Heart left ventricle (tissue), 16 donors: ENCODE measurements around the gene ERH. TPM values are rescaled to one million over a fixed set of nuclear protein-coding genes. Genes with fewer than 3 reads are reported as not detected.
A peak's percentile ranks its signal among the peaks of the same experiment; 100 is the strongest.

Experiments used
- ATAC-seq, 4 donors: fragments of 200-7000 bp; cut with Tn5 transposase; one replicate each; pipeline ENCODE4 v1.9.1; 2020 to 2022; ENCODE audit warnings: moderate library complexity in 4 of 4, mild to moderate bottlenecking in 3 of 4, moderate number of reproducible peaks in 1 of 4
- DNase-seq, 5 donors: peaks; one replicate each; pipeline ENCODE4 v3.0.0-alpha.2; 2020
- H3K27ac ChIP-seq, 12 donors: fragments of 200-600 bp; sonication (generic) in 4 of 12; one replicate each; pipeline versions ENCODE4 v1.5.0 to v1.8.0; 2016 to 2022; ENCODE audit warnings: mild to moderate bottlenecking in 2 of 12
- H3K27me3 ChIP-seq, 9 donors: fragments of 200-600 bp; sonication (generic) in 2 of 9; one replicate each; pipeline versions ENCODE4 v1.5.1 to v1.8.0; 2016 to 2022; ENCODE audit warnings: mild to moderate bottlenecking in 3 of 9
- H3K36me3 ChIP-seq, 9 donors: fragments of 200-600 bp; sonication (generic) in 2 of 9; one replicate each; pipeline versions ENCODE4 v1.5.0 to v1.8.0; 2018 to 2022; ENCODE audit warnings: mild to moderate bottlenecking in 2 of 9
- H3K4me1 ChIP-seq, 12 donors: fragments of 200-600 bp; sonication (generic) in 4 of 12; one replicate each; pipeline versions ENCODE4 v1.5.0 to v1.8.0; 2016 to 2022; ENCODE audit warnings: mild to moderate bottlenecking in 3 of 12
- H3K4me3 ChIP-seq, 12 donors: fragments of 200-600 bp; sonication (generic) in 4 of 12; one replicate each; pipeline versions ENCODE4 v1.5.0 to v1.8.0; 2017 to 2022; ENCODE audit warnings: mild to moderate bottlenecking in 9 of 12, moderate library complexity in 4 of 12
- H3K9me3 ChIP-seq, 12 donors: fragments of 200-600 bp; sonication (generic) in 4 of 12; one replicate each; pipeline versions ENCODE4 v1.5.0 to v1.8.0; 2016 to 2022; ENCODE audit warnings: mild to moderate bottlenecking in 1 of 12
- CTCF ChIP-seq, 12 donors: fragments of 200-600 bp; sonication (generic) in 4 of 12; IDR thresholded peaks; one replicate each; pipeline versions ENCODE4 v1.5.0 to v1.8.0; 2018 to 2022; ENCODE audit warnings: antibody characterized with exemption in 12 of 12, mild to moderate bottlenecking in 5 of 12
- POLR2A ChIP-seq, 2 donors: fragments of 450-650 bp; IDR thresholded peaks; one replicate each; pipeline ENCODE4 v1.6.1; 2017; ENCODE audit warnings: antibody characterized with exemption in 2 of 2, mild to moderate bottlenecking in 2 of 2, moderate library complexity in 2 of 2
- WGBS, 4 donors: extraction: QIAGEN DNeasy Blood & Tissue Kit in 2 of 4; methylation state at CpG; one replicate each; pipeline versions ENCODE4 v1.1.5 to v1.1.7; 2013 to 2018; 5-methylcytosine and 5-hydroxymethylcytosine counted together
- intact Hi-C, 10 donors: fragments of 100-400 bp; cut with DNase I; formaldehyde crosslinking; loops; one replicate each; pipeline versions ENCODE4 v1.11.1 to v1.14.2; 2022
- polyA plus RNA-seq, 2 donors: library from polyadenylated mRNA; stranded (reverse); fragments of 200-250 nt; gene quantifications; one replicate each; pipeline ENCODE4 v1.2.3, GENCODE V29; 2013
- total RNA-seq, 9 donors: library from RNA; depleted of rRNA in 2 of 9; stranded (reverse); fragments of >200 nt in 2 of 9; fragmentation: NEBNext Ultra II Directional in 3 of 9; extraction: Animal tissue kit (Norgen Biotek cat#: 25700) in 3 of 9; gene quantifications; one replicate each; pipeline versions ENCODE4 v1.1.0 to v1.2.4, GENCODE V29; 2016 to 2023
- donor health status: ischemic (EF 13 %, LVEDD 7.1; RV severe dilation, severe dysfunction).
- donor health status: healthy with polysubstance abuse.
- donor health status: DM: no; HTN: yes; CAD: no.
- donor health status: DM: no; HTN: no; CAD: no.
- donor health status: ischemic (EF 25% LVEDD 6.9; RV normal size, moderate dysfunction).
- donor health status: ischemic (EF 25% LVEDD 5.7; RV mildly dilated, moderate dysfunction).
- donor health status: healthy.
- donor health status: DM: yes; HTN: yes; CAD: no.
- donor health status: ischemic (EF 35%, LVEDD 5.7; RV mildly dilated, moderate dysfunction).
- donor health status: nonischemic (EF 11% LVEDD 7.7; RV severe dilation, severe dysfunction).
- donor health status: DM: yes; HTN: yes; CAD: no.
- donor health status: PGD.
- donor health status: ischemic (EF 29% LVEDD 5.4; RV normal size, mild dysfunction).
- donor health status: nonischemic (EF 23%, LVEDD 6.1; RV moderate dilation, normal function).

The ERH gene
- total and polyA plus RNA-seq, 11 donors, result 44.3 to 147 (median 128) TPM

GRCh38 chr14:69346710-69347109 lies 51.4 kb downstream of the ERH start:
- no peaks in the 10 kb centered on the region for H3K9me3 ChIP-seq
- peaks cover 0 to 9% (median 5%) of the 10 kb centered on the region in 12 donors for H3K4me1 ChIP-seq
- H3K36me3 ChIP-seq, result peaks cover 0 to 38% (median 21%) of the 10 kb centered on the region in 9 donors
- no peak overlapping the region for H3K27ac ChIP-seq
- H3K27me3 ChIP-seq, result no peaks in the 10 kb centered on the region
- TF ChIP-seq CTCF (IDR thresholded peaks at IDR 0.05) (peak; percentile 27 to 61 (median 50)), POLR2A (IDR thresholded peaks at IDR 0.05) (no peak)
- DNase-seq, result peak in 2 of 5 donors; percentile 52 to 71
- 25 to 35% (median 30%) methylated on average over 8 to 9 of the region's 9 CpGs for WGBS, 4 donors
- intact Hi-C loops, result loop anchor here in 5 of 10 donors (5.0 to 10.0 kb wide), 4 partner anchors 82 to 104 kb away; partner anchors contain the start of gene GALNT16 (in 3 of the 5)
- H3K4me3 ChIP-seq, result no peak overlapping the region
- peak in 2 of 4 donors; percentile 14 to 32 for ATAC-seq

DNA sequence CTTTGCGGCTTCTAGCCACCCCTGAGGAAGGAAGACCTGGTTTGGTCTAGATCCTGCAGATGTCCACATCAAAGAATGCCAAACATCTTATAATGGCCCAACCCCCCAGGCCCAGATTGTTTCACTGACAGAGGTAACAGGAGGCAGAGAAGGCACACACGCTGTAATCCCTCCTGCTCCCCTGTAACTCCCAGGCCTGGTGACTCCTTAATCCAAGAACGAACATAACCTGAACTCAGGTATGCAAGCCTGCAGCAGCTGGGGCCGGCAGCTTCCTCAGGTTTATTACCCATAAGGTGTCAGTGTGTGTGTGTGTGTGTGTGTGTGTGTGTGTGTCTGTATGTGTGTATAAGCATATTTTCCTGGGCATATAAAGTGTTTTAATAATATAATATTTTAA lies 52.7 kb downstream of the ERH start:
- peak in 1 of 5 donors; percentile 0 for DNase-seq
- Histone ChIP-seq H3K4me3 (no peak overlapping the region), H3K9me3 (no peaks in the 10 kb centered on the region), H3K27me3 (no peaks in the 10 kb centered on the region), H3K4me1 (peaks cover 0 to 9% (median 5%) of the 10 kb centered on the region in 12 donors), H3K36me3 (peaks cover 0 to 38% (median 20%) of the 10 kb centered on the region in 9 donors), H3K27ac (no peak overlapping the region)
- 64 to 79% (median 73%) methylated on average over 4 of the region's 4 CpGs for WGBS, 4 donors
- TF ChIP-seq CTCF (IDR thresholded peaks at IDR 0.05), result no peak
- TF ChIP-seq POLR2A (IDR thresholded peaks at IDR 0.05), result no peak
- no peak for ATAC-seq
- intact Hi-C loops, result loop anchor here in 5 of 10 donors (5.0 to 10.0 kb wide), 4 partner anchors 81 to 103 kb away; partner anchors contain the start of gene GALNT16 (in 3 of the 5)

DNA sequence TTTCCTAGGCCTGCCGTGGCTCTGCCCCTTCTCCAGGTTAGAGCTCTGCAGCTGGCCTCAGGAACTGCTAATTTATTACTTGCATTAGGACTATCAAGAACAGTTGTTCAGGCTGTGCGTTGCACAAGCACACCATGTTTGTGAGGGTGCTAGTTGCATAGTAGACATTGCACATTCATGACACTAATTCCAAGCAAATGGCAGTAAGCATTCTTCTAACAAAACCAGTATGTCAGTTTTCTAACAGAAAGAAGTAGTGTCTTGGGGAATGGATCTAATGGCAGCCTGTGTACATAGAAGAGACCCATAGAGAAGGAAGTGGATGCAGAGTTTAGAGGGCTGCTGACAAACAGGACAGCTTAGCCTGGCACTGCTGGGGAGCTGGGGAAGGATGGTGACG lies 53.9 kb downstream of the ERH start:
- intact Hi-C loops, result loop anchor here in 1 of 10 donors (10.0 kb wide), 1 partner anchor 79 kb away; the partner anchor contains the start of gene GALNT16
- 89 to 98% (median 94%) methylated on average over 3 of the region's 3 CpGs for WGBS, 4 donors
- no peaks in the 10 kb centered on the region for H3K27me3 ChIP-seq
- no peak overlapping the region for H3K4me3 ChIP-seq
- peaks cover 0 to 9% (median 5%) of the 10 kb centered on the region in 12 donors for H3K4me1 ChIP-seq
- no peaks in the 10 kb centered on the region for H3K9me3 ChIP-seq
- peaks cover 0 to 42% (median 27%) of the 10 kb centered on the region in 9 donors for H3K36me3 ChIP-seq
- H3K27ac ChIP-seq, result no peak overlapping the region
- no peak for DNase-seq
- no peak for TF ChIP-seq POLR2A (IDR thresholded peaks at IDR 0.05)
- no peak for TF ChIP-seq CTCF (IDR thresholded peaks at IDR 0.05)
- no peak for ATAC-seq

DNA sequence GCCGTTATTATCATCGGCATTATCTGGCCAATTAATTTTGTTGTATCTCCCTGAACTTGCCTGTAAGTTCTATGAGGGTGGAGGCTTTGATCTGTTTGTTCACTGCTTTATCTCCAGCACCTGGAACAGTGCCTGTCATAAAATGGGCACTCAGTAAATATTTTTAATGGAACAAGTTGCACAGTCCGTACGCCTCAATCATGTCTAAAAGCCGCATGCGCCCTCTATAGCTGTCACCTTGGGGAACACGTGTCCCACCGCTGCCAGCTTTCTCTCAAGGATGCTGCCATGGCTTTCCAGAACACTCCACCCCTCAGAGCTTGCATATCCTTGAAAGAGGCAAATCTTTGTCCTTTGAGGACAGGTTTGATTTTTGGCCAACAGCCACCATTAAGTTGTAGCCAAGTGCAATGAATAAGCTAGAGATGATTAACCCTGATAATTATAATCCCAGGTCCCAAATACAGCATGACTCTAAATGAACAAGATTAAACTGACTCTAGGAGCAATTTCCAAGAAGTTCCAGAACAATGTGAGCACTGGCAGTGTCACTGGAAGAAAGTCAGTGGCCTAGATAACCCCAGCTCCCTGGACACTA lies 55.1 kb downstream of the ERH start:
- 27 to 57% (median 37%) methylated on average over 8 of the region's 8 CpGs for WGBS, 4 donors
- no peak overlapping the region for H3K4me3 ChIP-seq
- intact Hi-C loops, result loop anchor here in 1 of 10 donors (10.0 kb wide), 1 partner anchor 78 kb away; the partner anchor contains the start of gene GALNT16
- ATAC-seq (peak; percentile 36 to 83 (median 60)), DNase-seq (peak in 1 of 5 donors; percentile 56)
- peaks cover 0 to 41% (median 19%) of the 10 kb centered on the region in 9 donors for H3K36me3 ChIP-seq
- peaks cover 0 to 9% (median 5%) of the 10 kb centered on the region in 12 donors for H3K4me1 ChIP-seq
- no peaks in the 10 kb centered on the region for H3K9me3 ChIP-seq
- no peaks in the 10 kb centered on the region for H3K27me3 ChIP-seq
- no peak for TF ChIP-seq POLR2A (IDR thresholded peaks at IDR 0.05)
- no peak for TF ChIP-seq CTCF (IDR thresholded peaks at IDR 0.05)
- peak overlapping the region in 1 of 12 donors; percentile 15 for H3K27ac ChIP-seq
